SU-DHL-6 (cell line): ENCODE measurements around the gene MEI4.

Experiments used
- EZH2phosphoT487 ChIP-seq: fragments of 200-600 bp; sonication (generic), shearing (Covaris generic); conservative IDR thresholded peaks from 2 replicates; pipeline ENCODE4 v1.6.1; 2018; ENCODE audit warnings: mild to moderate bottlenecking, antibody characterized with exemption, low read length, moderate library complexity, mixed read lengths
- TF ChIP-seq, protein P1 (sequence below): fragments of 200-600 bp; sonication (generic); IDR thresholded peaks from one replicate; pipeline ENCODE4 v1.5.1; 2017; ENCODE audit warnings: antibody characterized with exemption, mild to moderate bottlenecking, low read length, moderate library complexity; ENCODE audit not compliant: insufficient read depth, poor library complexity, severe bottlenecking

DNA sequence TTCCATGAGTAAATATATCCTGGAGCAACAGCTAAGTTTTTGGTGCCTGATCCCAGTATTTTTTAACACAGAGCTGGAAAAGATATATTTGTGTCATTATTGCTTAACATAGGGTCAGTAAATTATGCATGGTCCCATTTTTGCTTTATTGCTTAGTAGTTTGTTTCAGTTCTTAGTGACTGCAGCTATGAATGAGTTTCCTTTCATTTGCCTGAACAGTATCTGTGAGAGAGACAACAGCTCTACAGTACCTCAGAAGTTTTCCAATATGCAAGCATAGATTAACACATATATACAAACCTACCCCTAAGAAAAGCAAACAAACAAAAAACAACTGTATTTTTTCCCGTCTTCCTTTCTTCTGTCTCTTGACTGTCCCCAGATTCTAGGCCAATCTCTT, 160.3 kb downstream of the MEI4 start:
- TF ChIP-seq, protein P1, sequence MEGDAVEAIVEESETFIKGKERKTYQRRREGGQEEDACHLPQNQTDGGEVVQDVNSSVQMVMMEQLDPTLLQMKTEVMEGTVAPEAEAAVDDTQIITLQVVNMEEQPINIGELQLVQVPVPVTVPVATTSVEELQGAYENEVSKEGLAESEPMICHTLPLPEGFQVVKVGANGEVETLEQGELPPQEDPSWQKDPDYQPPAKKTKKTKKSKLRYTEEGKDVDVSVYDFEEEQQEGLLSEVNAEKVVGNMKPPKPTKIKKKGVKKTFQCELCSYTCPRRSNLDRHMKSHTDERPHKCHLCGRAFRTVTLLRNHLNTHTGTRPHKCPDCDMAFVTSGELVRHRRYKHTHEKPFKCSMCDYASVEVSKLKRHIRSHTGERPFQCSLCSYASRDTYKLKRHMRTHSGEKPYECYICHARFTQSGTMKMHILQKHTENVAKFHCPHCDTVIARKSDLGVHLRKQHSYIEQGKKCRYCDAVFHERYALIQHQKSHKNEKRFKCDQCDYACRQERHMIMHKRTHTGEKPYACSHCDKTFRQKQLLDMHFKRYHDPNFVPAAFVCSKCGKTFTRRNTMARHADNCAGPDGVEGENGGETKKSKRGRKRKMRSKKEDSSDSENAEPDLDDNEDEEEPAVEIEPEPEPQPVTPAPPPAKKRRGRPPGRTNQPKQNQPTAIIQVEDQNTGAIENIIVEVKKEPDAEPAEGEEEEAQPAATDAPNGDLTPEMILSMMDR = no peak
- TF ChIP-seq EZH2phosphoT487 = no peak
